ENCODE measurements around the gene C17orf75.
A peak's percentile ranks its signal among the peaks of the same experiment; 100 is the strongest.
"Not testable (repeated sequence)": the region's sequence is repeated elsewhere in the genome, so short reads cannot be mapped to it uniquely, and the experiment has no call there.

Gene C17orf75

DNA sequence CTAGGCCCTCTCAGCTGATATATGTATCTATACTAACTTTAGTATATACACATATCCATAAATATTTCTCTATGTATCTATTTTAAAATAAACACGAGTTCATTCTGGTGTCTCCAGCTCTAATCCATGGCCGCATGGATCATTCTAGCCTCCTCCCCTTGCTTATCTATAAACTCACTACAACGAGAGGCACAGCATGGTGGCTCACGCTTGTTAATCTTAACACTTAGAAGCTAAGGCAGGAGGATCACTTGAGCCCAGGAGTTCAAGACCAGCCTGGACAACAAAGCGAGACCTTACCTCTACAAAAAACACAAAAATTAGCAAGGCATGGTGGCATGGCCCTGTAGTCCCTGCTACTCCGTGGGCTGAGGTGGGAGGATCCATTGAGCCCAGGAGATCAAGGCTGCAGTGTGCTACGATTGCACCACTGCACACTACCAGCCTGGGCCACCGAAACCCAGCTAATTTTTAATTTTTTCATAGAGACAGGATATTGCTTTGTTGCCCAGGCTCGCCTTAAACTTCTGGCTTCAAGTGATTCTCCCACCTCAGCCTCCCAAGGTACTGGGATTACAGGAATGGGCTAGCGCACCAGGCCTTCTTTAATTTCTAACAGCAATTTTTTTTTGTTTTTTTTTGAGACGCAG, 4.1 kb upstream of the C17orf75 start:
- no peak for DNase-seq (ENCODE audit: low spot score)

DNA sequence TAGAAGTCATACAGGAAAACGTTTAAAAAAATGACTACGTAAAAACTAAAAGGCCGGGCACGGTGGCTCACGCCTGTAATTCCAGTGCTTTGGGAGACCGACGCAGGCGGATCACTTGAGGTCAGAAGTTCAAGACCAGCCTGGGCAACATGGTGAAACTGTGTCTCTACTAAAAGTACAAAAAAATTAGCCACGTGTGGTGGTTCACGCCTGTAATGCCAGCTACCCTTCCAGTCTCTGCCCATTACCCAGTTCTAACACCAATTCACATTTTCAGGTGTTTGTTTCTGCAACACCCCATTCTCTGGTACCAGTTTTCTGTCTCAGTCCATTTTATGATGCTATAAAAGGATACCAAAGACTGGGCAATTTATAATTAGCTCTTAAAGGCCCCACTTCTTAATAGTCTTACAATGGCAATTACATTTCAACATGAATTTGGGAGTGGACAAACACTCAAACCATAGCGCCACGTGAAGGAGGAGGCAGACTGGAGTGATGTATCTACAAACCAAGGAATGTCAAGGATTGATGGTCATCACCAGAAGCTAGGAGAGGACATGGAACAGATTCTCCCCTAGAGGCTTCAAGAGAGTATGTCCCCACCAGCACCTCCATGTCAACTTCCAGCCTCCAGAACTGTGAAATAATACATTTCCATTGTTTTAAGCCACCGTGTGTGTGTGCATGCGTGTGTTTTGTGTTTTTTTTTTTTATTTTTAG, 791 bp upstream of the C17orf75 start:
- no peak for DNase-seq (ENCODE audit: low spot score)

DNA sequence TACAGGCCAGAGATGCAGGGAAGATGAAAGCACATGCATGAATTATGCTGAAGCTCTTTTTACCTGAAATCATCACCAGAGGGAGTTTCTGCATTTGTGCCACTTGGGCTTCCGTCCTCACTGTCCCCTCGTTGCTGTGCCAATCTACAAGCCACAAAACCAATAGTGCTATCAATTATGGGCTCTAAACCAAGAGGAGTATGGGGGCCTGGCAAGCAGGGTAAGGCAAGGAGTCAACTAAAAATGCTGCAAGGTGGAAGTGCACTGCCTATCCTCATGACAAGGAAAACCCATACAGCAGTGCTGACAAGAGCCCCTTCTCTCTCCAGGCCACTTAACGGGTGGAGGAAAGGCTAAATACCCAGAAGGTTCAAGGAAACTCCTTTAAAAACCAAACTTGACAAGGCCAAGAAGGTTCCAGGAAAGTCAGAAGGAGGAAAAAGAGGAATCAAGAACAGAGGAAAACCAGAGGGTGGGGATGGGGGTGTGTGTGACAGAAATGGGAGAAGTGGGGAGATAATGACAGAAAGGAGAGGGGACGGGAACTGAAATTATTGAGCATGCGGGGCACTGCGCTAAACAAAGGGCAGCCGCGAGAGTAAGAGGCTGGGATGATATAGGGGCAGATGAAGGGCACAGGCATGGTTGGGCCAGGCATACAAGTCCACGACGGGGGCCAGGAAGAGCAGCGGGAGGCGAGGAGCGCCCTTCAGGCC, 674 bp downstream of the C17orf75 start:
- DNase-seq (ENCODE audit: low spot score): no peak

DNA sequence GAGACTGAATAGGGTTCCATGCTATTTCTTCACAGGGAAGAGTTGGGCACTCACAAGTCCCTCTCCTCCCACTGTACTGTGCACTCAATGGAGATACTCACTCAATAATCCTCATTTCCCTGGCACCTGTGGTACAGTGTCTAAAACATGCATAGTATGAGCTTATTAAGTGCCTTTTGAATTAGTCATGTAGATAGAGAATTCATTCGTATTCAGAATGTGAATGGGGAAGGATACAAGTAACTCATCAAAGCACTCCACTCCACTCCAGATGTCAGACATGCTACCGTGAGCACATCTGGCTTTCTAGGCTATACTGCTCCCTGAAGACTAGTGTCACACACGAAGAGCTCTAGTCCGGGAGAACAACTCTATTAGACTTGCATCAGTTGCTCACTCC, 6.3 kb downstream of the C17orf75 start:
- DNase-seq (ENCODE audit: low spot score): peak; percentile 58

DNA sequence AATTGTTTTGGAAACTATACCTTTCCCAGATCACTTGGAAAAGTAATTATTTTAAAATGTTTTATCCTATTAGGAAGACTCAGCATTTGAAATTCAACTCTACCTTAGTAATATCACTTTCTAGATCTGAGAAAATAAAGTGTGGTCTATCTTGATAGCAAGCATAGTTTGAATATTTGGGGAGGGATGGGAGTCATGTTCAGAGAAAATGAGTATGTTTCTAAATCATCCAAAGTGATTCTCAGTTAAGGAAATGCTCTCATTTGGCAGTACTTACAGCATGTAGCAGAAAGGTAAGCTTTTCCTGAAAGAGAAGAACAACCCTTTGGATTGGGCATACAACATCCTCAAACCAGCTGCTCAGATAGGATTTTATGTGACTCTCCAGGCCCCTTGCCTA, 6.9 kb downstream of the C17orf75 start:
- DNase-seq (ENCODE audit: low spot score): no peak

DNA sequence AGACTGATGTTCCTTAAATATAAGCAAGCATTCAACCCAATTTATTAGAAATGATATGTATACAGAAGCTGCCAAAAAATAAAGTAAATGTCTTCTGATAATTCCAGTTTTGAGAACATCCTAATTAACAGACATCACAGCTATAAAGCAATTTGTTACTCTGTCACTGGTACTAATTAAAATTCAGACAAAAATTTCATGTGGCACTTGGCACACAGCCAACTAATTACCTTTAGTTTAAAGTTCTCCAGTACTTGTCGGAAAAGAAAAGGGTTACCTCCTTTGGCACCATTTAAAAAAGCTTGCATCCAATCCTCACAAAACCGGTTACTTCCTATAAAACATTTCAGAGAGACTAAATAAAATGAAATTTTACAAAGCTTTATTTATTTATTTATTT, 8.8 kb downstream of the C17orf75 start:
- DNase-seq (ENCODE audit: low spot score): no peak

DNA sequence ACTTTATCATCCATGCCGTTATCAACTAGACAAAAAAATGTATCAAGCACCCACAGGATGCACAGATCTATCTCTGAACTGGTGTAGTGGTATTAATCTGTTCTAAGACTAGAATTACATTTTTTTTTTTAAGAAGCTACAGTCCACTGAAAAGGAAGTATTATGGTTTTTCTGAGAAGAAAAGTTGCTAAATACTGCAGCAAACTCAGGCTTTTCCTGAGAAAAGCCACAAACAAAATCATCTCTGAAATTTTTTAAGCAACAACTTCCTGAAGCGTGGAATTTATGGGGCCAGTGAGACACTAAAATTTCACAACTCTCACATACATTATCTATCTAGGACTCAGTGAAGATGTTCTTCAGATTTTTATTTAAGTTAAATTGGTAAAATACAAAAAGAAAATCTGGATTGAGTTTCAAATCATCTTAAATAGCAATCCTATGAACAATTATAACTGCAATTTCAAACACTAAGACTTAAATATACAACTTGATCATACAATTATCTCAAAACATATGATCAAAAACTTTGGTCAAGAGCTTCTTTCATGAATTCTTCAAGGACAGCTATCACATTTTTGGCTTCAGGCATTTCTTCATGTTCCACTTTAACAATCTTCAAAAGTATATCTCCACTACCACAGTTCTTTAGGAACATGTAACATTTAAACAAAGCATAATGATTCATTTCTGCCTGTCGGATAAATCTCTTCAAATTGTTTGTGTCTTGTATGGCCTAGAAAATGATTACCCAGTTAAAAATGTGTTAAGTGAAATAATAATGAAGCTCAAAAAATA, 10.5 kb downstream of the C17orf75 start:
- DNase-seq (ENCODE audit: low spot score): no peak

DNA sequence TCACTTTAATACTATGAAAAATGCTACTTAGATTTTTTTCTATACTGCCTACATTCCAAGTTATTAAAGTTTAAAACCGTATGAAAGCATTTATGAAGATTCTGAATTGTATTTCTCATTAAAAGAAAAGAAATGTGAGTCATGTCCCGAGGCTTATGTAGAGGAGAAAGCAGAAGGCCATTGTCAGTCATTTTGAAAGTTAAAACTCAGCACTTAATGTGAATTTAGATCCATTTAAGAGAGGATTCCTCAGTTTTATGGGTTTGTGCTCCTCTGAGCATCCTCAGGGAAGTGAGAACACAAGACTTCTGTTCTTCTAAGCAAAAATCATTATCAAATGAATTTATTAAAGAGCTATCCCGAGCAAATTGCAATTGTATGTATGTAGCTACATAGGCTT, 11.8 kb downstream of the C17orf75 start:
- DNase-seq (ENCODE audit: low spot score): no peak

DNA sequence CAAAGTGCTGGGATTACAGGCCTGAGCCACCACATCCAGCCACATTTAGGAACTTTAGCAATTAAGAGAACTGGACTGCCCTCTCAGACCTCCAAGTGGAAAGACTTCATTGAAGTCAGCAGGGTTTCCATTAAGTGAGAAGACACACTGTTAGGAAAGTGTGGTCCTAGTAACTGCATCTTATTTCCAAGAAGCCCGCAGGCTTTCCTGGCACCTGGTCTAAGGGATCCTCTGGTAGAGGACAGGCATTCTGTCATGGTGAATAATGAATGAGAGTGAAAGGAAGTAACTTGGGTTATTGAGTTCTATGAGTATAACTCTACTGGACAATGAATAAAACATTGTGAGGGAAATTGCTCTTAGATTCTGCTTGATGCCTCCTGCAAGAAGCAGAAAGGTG, 14.1 kb downstream of the C17orf75 start:
- DNase-seq (ENCODE audit: low spot score): no peak

DNA sequence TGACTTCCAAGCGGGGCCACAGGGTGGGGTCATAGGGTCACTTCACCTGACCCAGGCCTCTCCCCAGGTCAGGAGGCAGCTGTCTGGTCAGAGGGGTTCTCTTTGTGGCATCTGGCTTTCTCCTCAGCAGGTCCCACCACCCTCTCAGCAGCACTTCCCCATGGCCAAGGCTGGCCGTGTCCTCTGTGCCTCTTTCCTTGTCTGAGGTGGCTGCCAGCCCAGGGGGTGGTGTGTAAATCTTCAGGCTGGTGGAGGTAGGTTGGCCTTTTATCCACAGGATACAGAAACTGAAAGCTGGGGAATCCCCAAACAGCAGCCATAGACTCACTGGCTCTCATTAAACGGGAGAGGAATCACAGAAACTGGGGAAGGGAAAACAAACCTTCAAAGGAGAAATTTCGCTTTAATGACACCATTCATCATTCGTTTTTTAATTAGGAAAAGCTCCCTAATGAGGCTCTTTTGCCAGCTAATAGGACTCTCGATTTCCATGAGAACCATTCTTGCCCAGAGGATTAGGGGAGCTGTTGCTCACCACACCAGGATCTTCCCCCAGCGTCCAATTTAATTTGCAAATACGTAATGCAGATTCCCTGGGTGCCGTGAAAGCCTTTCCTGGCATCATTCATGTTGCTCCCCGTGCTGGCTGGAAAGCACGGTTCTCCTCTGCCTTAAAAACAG, 18.0 kb downstream of the C17orf75 start:
- DNase-seq (ENCODE audit: low spot score): peak; percentile 60

DNA sequence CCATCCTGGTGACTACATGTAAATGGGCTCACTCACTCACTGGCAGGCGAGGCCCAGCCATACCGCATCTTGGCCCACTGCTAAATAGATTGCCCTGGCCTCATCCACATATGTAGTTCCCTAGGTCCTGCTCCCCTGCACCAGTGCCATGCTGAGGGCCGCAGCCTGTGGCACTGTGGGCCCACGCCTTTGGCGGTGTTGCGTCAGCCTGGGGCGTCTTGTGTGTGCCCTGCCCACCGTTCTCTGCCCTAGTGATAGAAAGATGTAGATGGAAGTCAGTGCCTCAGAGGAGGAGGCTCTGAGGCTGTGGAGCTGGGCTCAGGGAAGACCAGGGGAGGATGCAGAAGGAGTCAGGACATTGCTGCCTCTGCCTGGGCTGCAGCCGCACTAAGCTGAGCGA, 18.9 kb downstream of the C17orf75 start:
- DNase-seq (ENCODE audit: low spot score): no peak

DNA sequence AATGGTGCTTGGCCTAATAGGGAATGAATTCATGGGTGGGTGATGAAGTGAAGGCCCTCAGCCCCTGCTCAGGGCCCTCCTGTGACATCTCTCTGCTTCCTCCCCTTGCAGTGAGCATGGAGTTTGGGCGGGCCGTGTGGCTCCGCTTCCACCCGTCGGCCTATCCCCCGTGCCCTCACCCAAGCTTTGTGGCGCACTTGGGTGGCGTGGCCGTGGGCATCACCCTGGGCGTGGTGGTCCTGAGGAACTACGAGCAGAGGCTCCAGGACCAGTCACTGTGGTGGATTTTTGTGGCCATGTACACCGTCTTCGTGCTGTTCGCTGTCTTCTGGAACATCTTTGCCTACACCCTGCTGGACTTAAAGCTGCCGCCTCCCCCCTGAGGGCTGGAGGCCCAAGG, 21.1 kb downstream of the C17orf75 start:
- DNase-seq (ENCODE audit: low spot score): no peak

DNA sequence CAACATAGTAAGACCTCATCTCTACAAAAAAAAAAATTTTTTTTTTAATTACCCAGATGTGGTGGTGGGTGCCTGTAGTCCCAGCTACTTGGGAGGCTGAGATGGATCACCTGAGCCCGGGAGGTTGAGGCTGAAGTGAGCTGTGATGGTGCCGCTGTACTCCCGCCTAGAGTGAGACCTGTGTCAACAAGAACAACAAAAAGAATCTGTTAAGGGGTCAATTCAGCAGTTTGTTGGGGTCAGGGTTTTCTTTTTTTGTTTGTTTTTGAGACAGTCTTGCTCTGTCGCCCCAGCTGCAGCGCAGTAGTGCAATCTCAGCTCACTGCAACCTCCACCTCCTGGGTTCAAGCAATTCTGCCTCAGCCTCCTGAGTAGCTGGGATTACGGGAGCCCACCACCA, 21.9 kb downstream of the C17orf75 start:
- DNase-seq (ENCODE audit: low spot score): not testable (repeated sequence)

DNA sequence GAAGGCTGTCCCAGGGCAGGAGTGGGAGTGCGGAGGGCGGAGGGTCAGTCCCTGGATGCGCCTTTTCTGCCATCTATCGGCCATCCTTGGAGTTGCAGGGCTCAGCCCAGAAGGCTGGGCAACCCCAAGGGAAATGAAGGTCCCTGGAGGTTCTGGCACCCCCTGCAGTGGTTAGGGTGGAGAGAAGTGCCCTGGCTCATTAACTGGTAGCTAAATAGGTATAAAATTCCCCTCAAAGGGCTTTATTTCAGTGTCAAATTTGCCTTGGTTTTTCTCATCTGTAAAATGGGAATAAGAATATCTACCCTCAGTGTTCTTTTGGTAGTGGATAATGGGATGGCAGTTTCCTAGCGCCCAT, 22.4 kb downstream of the C17orf75 start:
- peak; percentile 87 for DNase-seq (ENCODE audit: low spot score)

DNA sequence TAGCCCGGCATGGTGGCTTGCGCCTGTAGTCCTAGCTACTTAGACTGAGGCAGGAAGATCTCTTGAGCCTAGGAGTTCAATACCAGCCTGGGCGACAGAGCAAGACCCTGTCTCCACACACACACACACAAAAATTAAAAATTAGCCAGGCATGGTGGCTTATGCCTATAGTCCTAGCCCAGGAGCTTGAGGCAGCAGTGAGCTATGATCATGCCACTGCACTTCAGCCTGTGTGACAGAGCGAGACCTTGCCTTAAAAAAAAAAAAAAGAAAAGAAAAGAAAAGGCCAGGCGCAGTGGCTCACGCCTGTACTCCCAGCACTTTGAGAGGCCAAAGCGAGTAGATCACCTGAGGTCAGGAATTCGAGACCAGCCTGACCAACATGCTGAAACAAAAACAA, 23.9 kb downstream of the C17orf75 start:
- no peak for DNase-seq (ENCODE audit: low spot score)

DNA sequence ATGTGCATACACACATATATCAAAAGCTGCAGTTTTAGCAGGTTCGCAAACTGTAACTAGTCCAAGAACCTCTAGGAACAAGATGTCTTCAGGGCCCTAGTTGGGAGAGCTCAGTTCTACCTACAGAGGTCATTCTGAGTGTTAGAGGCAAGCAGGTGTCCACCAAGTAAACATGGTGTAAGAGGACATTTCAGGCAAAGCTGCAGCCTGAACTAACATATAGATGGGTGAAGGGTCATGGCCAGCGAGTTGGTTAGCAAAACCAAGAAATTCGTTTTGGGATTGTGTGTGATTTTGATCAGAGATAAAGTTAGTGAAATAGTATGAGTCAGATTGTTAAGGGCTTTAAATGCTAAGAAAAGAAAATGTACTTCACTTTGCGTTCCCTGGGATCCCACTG, 24.6 kb downstream of the C17orf75 start:
- no peak for DNase-seq (ENCODE audit: low spot score)

DNA sequence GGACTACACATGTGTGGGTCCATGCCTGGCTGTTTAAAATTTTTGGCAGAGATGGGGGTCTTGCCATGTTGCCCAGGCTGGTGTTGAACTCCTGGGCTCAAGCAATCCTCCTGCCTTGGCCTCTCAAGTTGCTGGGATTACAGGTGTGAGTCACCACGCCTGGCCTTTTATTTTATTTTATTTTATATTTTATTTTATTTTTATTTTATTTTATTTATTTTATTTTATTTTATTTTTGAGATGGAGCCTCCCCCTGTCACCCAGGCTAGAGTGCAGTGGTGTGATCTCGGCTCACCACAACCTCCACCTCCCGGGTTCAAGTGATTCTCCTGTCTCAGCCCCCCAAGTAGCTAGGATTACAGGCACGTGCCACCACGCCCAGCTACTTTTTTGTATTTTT, 25.3 kb downstream of the C17orf75 start:
- not testable (repeated sequence) for DNase-seq (ENCODE audit: low spot score)

DNA sequence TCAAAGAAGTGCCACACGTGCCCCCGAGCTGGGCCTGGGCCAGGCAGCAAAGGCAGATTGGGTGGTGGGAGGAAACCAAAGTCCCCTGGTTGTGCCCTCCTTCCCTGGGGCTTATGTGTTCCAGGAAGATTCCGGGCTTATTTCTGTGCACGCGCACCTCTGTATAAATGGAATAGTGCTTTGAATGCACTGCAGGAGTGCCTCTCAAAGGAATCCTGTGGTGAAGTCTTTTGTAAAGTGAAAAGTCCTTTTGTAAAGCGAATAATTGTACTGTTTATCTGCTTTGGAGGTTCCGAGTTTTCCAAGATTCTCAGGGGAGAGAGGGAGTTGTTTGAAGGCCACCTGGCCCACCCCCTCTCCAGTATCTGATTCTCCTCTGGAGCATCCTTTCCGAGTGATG, 26.8 kb downstream of the C17orf75 start:
- no peak for DNase-seq (ENCODE audit: low spot score)

DNA sequence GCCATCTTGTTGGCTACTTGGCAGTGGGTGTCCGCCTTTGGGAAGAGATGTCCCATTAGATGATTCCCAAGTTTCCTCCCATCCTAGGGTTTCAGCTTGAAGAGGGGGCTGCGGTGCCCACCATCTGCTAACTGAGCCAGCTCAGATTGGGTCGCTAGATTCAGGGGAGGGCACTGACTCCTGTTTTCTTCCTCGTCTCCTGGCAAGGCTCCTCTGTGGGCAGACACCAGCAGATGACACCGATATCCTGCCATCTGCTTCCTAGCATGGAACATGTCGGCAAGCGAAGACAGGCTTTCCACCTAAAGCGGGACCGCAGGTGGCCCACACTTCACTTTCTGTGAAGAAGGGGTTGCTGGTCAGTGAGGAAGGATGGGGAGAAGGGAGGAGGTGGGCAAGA, 27.3 kb downstream of the C17orf75 start:
- DNase-seq (ENCODE audit: low spot score): no peak

DNA sequence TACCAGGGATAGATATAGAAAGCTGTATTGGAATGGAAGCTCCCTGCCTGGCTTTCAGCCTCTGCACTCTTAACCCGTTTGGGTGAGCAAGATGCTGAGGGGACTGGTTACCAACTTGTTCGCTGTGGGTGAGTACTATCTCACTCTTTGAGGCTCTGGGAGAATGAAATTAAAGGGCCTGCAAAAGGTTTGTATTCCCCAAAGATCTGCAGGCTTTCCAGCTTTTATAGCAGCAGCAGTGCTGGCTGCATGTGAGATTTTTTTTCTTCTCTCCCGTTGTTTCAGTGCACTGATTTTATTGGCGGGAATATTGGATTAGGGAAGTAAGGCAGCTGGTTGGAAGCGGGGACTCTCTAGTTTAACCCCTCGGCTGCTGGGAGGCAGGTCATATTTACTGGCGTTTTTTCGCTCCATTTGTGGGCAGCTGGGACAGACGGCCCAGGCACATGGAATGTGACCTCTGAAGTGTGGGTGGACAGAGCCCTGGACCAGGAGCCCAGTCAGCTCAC, 30.9 kb downstream of the C17orf75 start:
- no peak for DNase-seq (ENCODE audit: low spot score)

DNA sequence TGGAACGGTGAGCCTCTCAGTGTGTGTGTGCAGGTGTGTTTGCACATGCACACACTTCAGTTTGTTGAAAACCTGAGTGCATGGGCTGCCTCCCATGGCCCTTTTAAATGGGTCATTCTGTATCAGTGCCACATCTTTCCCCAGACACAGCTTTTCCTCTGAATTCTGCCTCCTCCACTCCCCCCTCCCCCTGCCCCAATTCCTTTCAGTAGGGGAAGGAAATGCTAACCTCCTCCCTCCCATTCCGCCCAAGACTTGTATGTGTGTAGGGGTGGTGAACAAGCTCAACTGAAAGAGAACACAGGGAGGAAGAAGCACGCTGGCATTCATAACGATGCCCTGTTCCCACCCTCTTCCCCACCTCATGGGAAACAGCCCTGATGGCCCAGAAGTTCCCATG, 34.3 kb downstream of the C17orf75 start:
- no peak for DNase-seq (ENCODE audit: low spot score)

DNA sequence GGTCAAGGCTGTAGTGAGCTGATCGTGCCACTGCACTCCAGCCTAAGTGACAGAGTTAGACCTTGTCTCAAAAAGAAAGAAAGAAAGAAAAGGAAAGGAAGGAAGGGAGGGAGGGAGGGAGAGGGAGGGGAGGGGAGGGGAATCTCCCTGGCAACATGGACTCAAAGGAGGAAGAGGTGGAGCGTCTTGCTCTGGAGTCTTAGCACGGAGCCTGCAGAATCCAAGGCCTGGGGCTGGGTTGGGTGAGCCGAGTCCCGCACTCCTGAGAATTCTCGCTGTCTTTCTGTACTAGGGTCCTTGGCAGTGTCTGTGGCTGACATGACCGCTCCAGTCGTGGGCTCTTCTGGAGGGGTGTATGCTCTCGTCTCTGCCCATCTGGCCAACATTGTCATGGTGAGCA, 36.9 kb downstream of the C17orf75 start:
- DNase-seq (ENCODE audit: low spot score): no peak
